NOMO-1 (cell line): Measurements from ENCODE around the gene COX7A2L.
"Not testable (repeated sequence)": the region's sequence is repeated elsewhere in the genome, so short reads cannot be mapped to it uniquely, and the experiment has no call there.

Experiments
- DNase-seq, 2 experiments: peaks; one replicate each; lab custom pipeline; 2025; ENCODE audit not compliant: unreplicated experiment in 2 of 2; lab: John Stamatoyannopoulos, UW

COX7A2L gene

GRCh38 chr2:42368817-42369531, 8.0 kb upstream of the COX7A2L start:
- no peak for DNase-seq

GRCh38 chr2:42367835-42368234, 6.8 kb upstream of the COX7A2L start:
- no peak for DNase-seq

GRCh38 chr2:42366411-42366810, 5.4 kb upstream of the COX7A2L start:
- DNase-seq, result no peak

GRCh38 chr2:42364658-42365057, 3.6 kb upstream of the COX7A2L start:
- no peak for DNase-seq

GRCh38 chr2:42363413-42363812, 2.4 kb upstream of the COX7A2L start:
- no peak for DNase-seq

GRCh38 chr2:42361728-42362283, 789 bp upstream of the COX7A2L start:
- no peak for DNase-seq

- no peak for DNase-seq
These were observed 526 bp downstream of the COX7A2L start for GRCh38 chr2:42360493-42360889.

- DNase-seq, result peak; percentile 69 to 88
These were observed 993 bp downstream of the COX7A2L start for GRCh38 chr2:42359965-42360483.

- DNase-seq, result no peak
These were observed 1.6 kb downstream of the COX7A2L start for GRCh38 chr2:42359304-42359964.

- no peak for DNase-seq
These were observed 7.1 kb downstream of the COX7A2L start for GRCh38 chr2:42353792-42354429.

- DNase-seq, result no peak
These were observed 9.2 kb downstream of the COX7A2L start for GRCh38 chr2:42351864-42352263.

- DNase-seq, result no peak
These were observed 10.5 kb downstream of the COX7A2L start for GRCh38 chr2:42350434-42351063.

- no peak for DNase-seq
These were observed 12.8 kb downstream of the COX7A2L start for GRCh38 chr2:42348113-42348805.

GRCh38 chr2:42347518-42347917, 13.5 kb downstream of the COX7A2L start:
- DNase-seq, result not testable (repeated sequence)

GRCh38 chr2:42346856-42347255, 14.2 kb downstream of the COX7A2L start:
- not testable (repeated sequence) for DNase-seq

- DNase-seq, result no peak
These were observed 15.0 kb downstream of the COX7A2L start for GRCh38 chr2:42345986-42346385.

- no peak for DNase-seq
These were observed 18.2 kb downstream of the COX7A2L start for GRCh38 chr2:42342795-42343241.

GRCh38 chr2:42342061-42342794, 18.8 kb downstream of the COX7A2L start:
- no peak for DNase-seq

- DNase-seq, result no peak
These were observed 19.9 kb downstream of the COX7A2L start for GRCh38 chr2:42340938-42341636.
